HCT116 (cell line): ENCODE data around the gene SMG6. TPM values are rescaled to one million over a fixed set of nuclear protein-coding genes. Genes with fewer than 3 reads are reported as not detected.

Source experiments
- ATAC-seq: fragments of 200-7000 bp; cut with Tn5 transposase; 2 replicates; pipeline ENCODE4 v1.9.1; 2020; ENCODE audit warnings: mild to moderate bottlenecking, moderate library complexity
- BruUV-seq: library from RNA; stranded (reverse); fragments of 400-500 nt; replicated peaks from 2 replicates; lab custom pipeline; 2021; lab: Mats Ljungman, UMichigan
- CTCF ChIA-PET: fragments of 300-600 bp; sonication (Branson Sonifier 250); formaldehyde crosslinking; loops from one replicate; lab custom pipeline; 2021; ENCODE audit warnings: antibody characterized with exemption; lab: Charles Lee
- POLR2A ChIA-PET: fragments of 300-600, 350-600 bp; sonication (Branson Sonifier 250); formaldehyde crosslinking; loops from one replicate; lab custom pipeline; 2021; ENCODE audit warnings: antibody characterized with exemption; lab: Charles Lee
- RAD21 ChIA-PET, 2 experiments: fragments of 300-600 bp; sonication (Branson Sonifier 250); formaldehyde crosslinking; loops; one replicate each; lab custom pipeline; 2023; ENCODE audit warnings: low total read pairs in 2 of 2; ENCODE audit not compliant: uncharacterized antibody in 2 of 2, unreplicated experiment in 2 of 2, low non-redundant PET in 1 of 2; lab: Charles Lee
- DNase-seq: peaks from one replicate; pipeline ENCODE4 v3.0.0-alpha.2; 2010; ENCODE audit warnings: low read depth, low spot score
- H2AFZ ChIP-seq: fragments of 200-600 bp; shearing (Covaris generic), sonication (generic); 2 replicates; pipeline ENCODE4 v1.6.1; 2017; ENCODE audit warnings: low read depth, mixed run types, mixed read lengths, antibody characterized with exemption, low read length; ENCODE audit not compliant: poor library complexity, severe bottlenecking
- H3K27ac ChIP-seq: 2 replicates; pipeline ENCODE4 v1.5.1; 2012; ENCODE audit warnings: low read depth, low read length
- H3K27me3 ChIP-seq: fragments of 200-600 bp; sonication (generic); 2 replicates; pipeline ENCODE4 v1.6.1; 2016; ENCODE audit warnings: mixed run types, low read length, mixed read lengths; ENCODE audit not compliant: insufficient read depth
- H3K36me3 ChIP-seq, 2 experiments: fragments of 200-500 bp in 1 of 2; fragments of 200-600 bp in 1 of 2; sonication (Bioruptor generic) in 1 of 2; sonication (generic) in 1 of 2; 2 replicates each; pipeline versions ENCODE4 v1.5.1 to v1.6.1; 2014 to 2016; ENCODE audit warnings: low read length in 2 of 2, inconsistent platforms in 1 of 2, mixed read lengths in 1 of 2, mixed run types in 1 of 2; ENCODE audit not compliant: insufficient read depth in 2 of 2, control insufficient read depth in 1 of 2
- H3K4me1 ChIP-seq, 2 experiments: fragments of 200-600 bp in 1 of 2; sonication (generic) in 1 of 2; 2 replicates each; pipeline versions ENCODE4 v1.5.1 to v1.6.1; 2012 to 2017; ENCODE audit warnings: low read length in 2 of 2, inconsistent platforms in 1 of 2, mild to moderate bottlenecking in 1 of 2, mixed read lengths in 1 of 2, mixed run types in 1 of 2, moderate library complexity in 1 of 2; ENCODE audit not compliant: insufficient read depth in 2 of 2, control insufficient read depth in 1 of 2
- H3K4me2 ChIP-seq: fragments of 200-600 bp; sonication (generic); 2 replicates; pipeline ENCODE4 v1.6.1; 2017; ENCODE audit warnings: mixed run types, low read length, mixed read lengths
- H3K4me3 ChIP-seq, 2 experiments: fragments of 200-600 bp in 1 of 2; sonication (generic) in 1 of 2; replicated peaks in 1 of 2; 2 replicates each; pipeline ENCODE4 v1.5.1; 2011 to 2016; ENCODE audit warnings: low read length in 2 of 2, control low read depth in 1 of 2, low read depth in 1 of 2, mild to moderate bottlenecking in 1 of 2, mixed read lengths in 1 of 2, mixed run types in 1 of 2
- H3K79me2 ChIP-seq: fragments of 200-600 bp; sonication (generic); 2 replicates; pipeline ENCODE4 v1.6.1; 2017; ENCODE audit warnings: mild to moderate bottlenecking, mixed run types, low read length, moderate library complexity, mixed read lengths; ENCODE audit not compliant: insufficient read depth
- H3K9ac ChIP-seq: fragments of 200-600 bp; sonication (generic); 2 replicates; pipeline ENCODE4 v1.6.1; 2016; ENCODE audit warnings: low read length, mixed read lengths
- H3K9me2 ChIP-seq: fragments of 200-600 bp; sonication (generic), shearing (Covaris generic); 2 replicates; pipeline ENCODE4 v1.6.1; 2017; ENCODE audit warnings: mixed run types, mild to moderate bottlenecking, moderate library complexity; ENCODE audit not compliant: insufficient read depth
- H3K9me3 ChIP-seq, 2 experiments: fragments of 200-500 bp in 1 of 2; fragments of 200-600 bp in 1 of 2; sonication (Bioruptor generic) in 1 of 2; sonication (generic) in 1 of 2; 2 replicates each; pipeline ENCODE4 v1.6.1; 2014 to 2017; ENCODE audit warnings: low read length in 2 of 2, mixed read lengths in 2 of 2, inconsistent platforms in 1 of 2, low read depth in 1 of 2, mild to moderate bottlenecking in 1 of 2, mixed run types in 1 of 2, moderate library complexity in 1 of 2; ENCODE audit not compliant: control insufficient read depth in 1 of 2, insufficient read depth in 1 of 2
- H4K20me1 ChIP-seq: fragments of 200-600 bp; sonication (generic), shearing (Covaris generic); 2 replicates; pipeline ENCODE4 v1.6.1; 2017; ENCODE audit warnings: mixed run types, mild to moderate bottlenecking, moderate library complexity; ENCODE audit not compliant: insufficient read depth
- ATF3 ChIP-seq: IDR thresholded peaks from 2 replicates; pipeline ENCODE4 v1.6.1; 2012
- CBX3 ChIP-seq: IDR thresholded peaks from 2 replicates; pipeline ENCODE4 v1.6.1; 2012; ENCODE audit warnings: low read depth
- CEBPB ChIP-seq: IDR thresholded peaks from 2 replicates; pipeline ENCODE4 v1.6.1; 2012; ENCODE audit warnings: low read depth
- CTCF ChIP-seq, 3 experiments: fragments of 200-600 bp in 1 of 3; sonication (generic) in 1 of 3; IDR thresholded peaks in 2 of 3; conservative IDR thresholded peaks in 1 of 3; 2 replicates each; pipeline ENCODE4 v1.5.1; 2012 to 2017; ENCODE audit warnings: low read depth in 2 of 3, low read length in 2 of 3, antibody characterized with exemption in 1 of 3, borderline replicate concordance in 1 of 3, control low read depth in 1 of 3, mild to moderate bottlenecking in 1 of 3, mixed read lengths in 1 of 3, mixed run types in 1 of 3, moderate library complexity in 1 of 3; ENCODE audit not compliant: insufficient read depth in 1 of 3
- EZH2 ChIP-seq: fragments of 200-600 bp; sonication (generic); IDR thresholded peaks from 2 replicates; pipeline ENCODE4 v1.6.1; 2017; ENCODE audit warnings: antibody characterized with exemption, mixed run types
- EZH2phosphoT487 ChIP-seq: fragments of 200-600 bp; IDR thresholded peaks from 2 replicates; pipeline ENCODE4 v1.6.1; 2018; ENCODE audit warnings: antibody characterized with exemption, borderline replicate concordance
- FOSL1 ChIP-seq: IDR thresholded peaks from 2 replicates; pipeline ENCODE4 v1.6.1; 2012; ENCODE audit warnings: low read depth
- JUND ChIP-seq: IDR thresholded peaks from 2 replicates; pipeline ENCODE4 v1.6.1; 2012
- MAX ChIP-seq: IDR thresholded peaks from 2 replicates; pipeline ENCODE4 v1.6.1; 2012
- POLR2AphosphoS5 ChIP-seq: IDR thresholded peaks from 2 replicates; pipeline ENCODE4 v1.6.1; 2011; ENCODE audit warnings: mild to moderate bottlenecking, low read depth, low read length, moderate library complexity
- RAD21 ChIP-seq: IDR thresholded peaks from 2 replicates; pipeline ENCODE4 v1.6.1; 2012; ENCODE audit warnings: low read depth, mild to moderate bottlenecking
- REST ChIP-seq: IDR thresholded peaks from 2 replicates; pipeline ENCODE4 v1.6.1; 2012; ENCODE audit warnings: low read depth
- SIN3A ChIP-seq: IDR thresholded peaks from 2 replicates; pipeline ENCODE4 v1.6.1; 2012; ENCODE audit warnings: low read depth
- TCF7L2 ChIP-seq: IDR thresholded peaks from 2 replicates; pipeline ENCODE4 v1.7.0; 2011; ENCODE audit warnings: borderline replicate concordance, inconsistent platforms; ENCODE audit not compliant: insufficient read depth, insufficient read length; ENCODE audit errors: extremely low read depth
- YY1 ChIP-seq: IDR thresholded peaks from 2 replicates; pipeline ENCODE4 v1.6.1; 2011; ENCODE audit warnings: low read length, low read depth, moderate library complexity, mild to moderate bottlenecking; ENCODE audit not compliant: insufficient replicate concordance; ENCODE audit errors: extremely low read depth
- ZBTB33 ChIP-seq: IDR thresholded peaks from 2 replicates; pipeline ENCODE4 v1.6.1; 2011; ENCODE audit warnings: mild to moderate bottlenecking, low read length, moderate library complexity; ENCODE audit not compliant: insufficient replicate concordance; ENCODE audit errors: extremely low read depth
- ZFX ChIP-seq: fragments of 450-650 bp; IDR thresholded peaks from 2 replicates; pipeline ENCODE4 v1.6.1; 2017
- ZNF274 ChIP-seq: fragments of 200-500 bp; sonication (Bioruptor generic); IDR thresholded peaks from 2 replicates; pipeline ENCODE4 v1.6.1; 2014; ENCODE audit warnings: mild to moderate bottlenecking, low read depth, low read length, inconsistent platforms
- intact Hi-C: fragments of 100-400 bp; cut with micrococcal nuclease; formaldehyde crosslinking; loops from 2 replicates; pipeline ENCODE4 v1.10.0; 2022
- total RNA-seq: library from RNA; stranded (reverse); gene quantifications from one replicate; pipeline ENCODE4 v1.2.1, GENCODE V29; 2021; ENCODE audit not compliant: unreplicated experiment

The SMG6 gene
- total RNA-seq, 1 experiment from 2014 or later = 23.1 TPM

- Histone ChIP-seq H3K79me2 (no peaks in the 10 kb centered on the region), H3K9me3 (no peaks in the 10 kb centered on the region), H3K4me3 (peak overlapping the region in 1 of 2 experiments; percentile 21; a peak in 1 of 4 replicates), H3K27ac (peak overlapping the region; percentile 23; the same call in 1 of the 2 replicates), H2AFZ (no peak overlapping the region), H4K20me1 (no peaks in the 10 kb centered on the region; the same call in 1 of the 2 replicates), H3K9me2 (no peaks in the 10 kb centered on the region), H3K9ac (peak overlapping the region; percentile 21), H3K4me1 (peaks cover 20 to 39% of the 10 kb centered on the region in 2 experiments), H3K27me3 (no peaks in the 10 kb centered on the region), H3K36me3 (no peaks in the 10 kb centered on the region), H3K4me2 (peak overlapping the region; percentile 68)
- CTCF ChIA-PET = no interaction called here
- no TSS peak for BruUV-seq
- intact Hi-C loops = no loop called here
- POLR2A ChIA-PET = no interaction called here
- RAD21 ChIA-PET = no interaction called here
- DNase-seq (peak; percentile 73), ATAC-seq (peak; percentile 85)
- TF ChIP-seq TCF7L2 = no peak
- TF ChIP-seq EZH2 = no peak
- TF ChIP-seq CBX3 = peak; percentile 85
- TF ChIP-seq FOSL1 = no peak; the same call in 1 of the 2 replicates
- TF ChIP-seq RAD21 = no peak
- no peak for TF ChIP-seq EZH2phosphoT487
- 0 out of 2 replicates have a peak, but pooled peaks have one; percentile 37 for TF ChIP-seq SIN3A
- no peak for TF ChIP-seq ZFX
- TF ChIP-seq YY1 = no peak
- TF ChIP-seq JUND = peak; percentile 15; the same call in 1 of the 2 replicates
- TF ChIP-seq MAX = peak; percentile 82
- TF ChIP-seq ZBTB33 = no peak
- no peak for TF ChIP-seq REST
- TF ChIP-seq CTCF (IDR thresholded peaks at IDR 0.05 in 2 of 3, conservative IDR thresholded peaks at IDR 0.05 in 1 of 3; ENCODE audit: borderline replicate concordance in 1 of 3, insufficient read depth in 1 of 3, low read depth in 2 of 3, low read length in 2 of 3) = no peak
- TF ChIP-seq CEBPB = peak; percentile 24; the same call in 1 of the 2 replicates
- no peak for TF ChIP-seq ATF3
- TF ChIP-seq POLR2AphosphoS5 = peak; percentile 48; the same call in 1 of the 2 replicates
- no peak for TF ChIP-seq ZNF274
Measured at GRCh38 chr17:2101448-2102257, 201.9 kb downstream of the SMG6 start.
